Choroid plexus epithelial cell (primary cell): Measurements from ENCODE around the gene PSTPIP1.

Experiments used
- DNase-seq: peaks from one replicate; pipeline ENCODE4 v3.0.0-alpha.2; 2010; ENCODE audit warnings: low read depth
- H3K4me3 ChIP-seq: 2 replicates; pipeline ENCODE4 v1.5.1; 2011; ENCODE audit warnings: low read depth, mild to moderate bottlenecking, control low read depth, low read length, moderate library complexity
- TF ChIP-seq, protein P1 (sequence below): conservative IDR thresholded peaks from 2 replicates; pipeline ENCODE4 v1.5.1; 2011; ENCODE audit warnings: low read depth, mild to moderate bottlenecking, control low read depth, inconsistent platforms, low read length, moderate library complexity

Gene PSTPIP1

DNA sequence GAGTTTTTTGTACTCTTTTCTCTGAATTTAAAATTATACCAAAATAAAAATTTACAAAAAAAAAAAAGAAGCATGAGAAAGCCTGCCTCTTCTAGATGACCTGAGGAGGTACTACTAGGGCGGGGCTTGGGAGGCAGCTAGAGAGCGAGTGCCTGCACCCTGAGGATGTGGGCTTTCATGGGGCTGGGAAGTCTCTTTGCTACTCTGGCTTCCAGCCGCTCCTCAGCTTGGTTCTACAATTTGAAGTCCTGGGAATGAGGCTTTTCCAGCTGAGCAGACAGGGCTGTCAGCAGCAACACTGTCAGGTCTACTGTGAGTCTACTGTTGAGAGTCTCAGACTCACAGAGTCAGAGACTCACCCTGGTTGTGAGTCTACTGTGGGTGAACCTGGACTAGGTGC is 8.2 kb upstream of the PSTPIP1 start:
- no peak for DNase-seq
- H3K4me3 ChIP-seq = no peak overlapping the region
- TF ChIP-seq, protein P1, sequence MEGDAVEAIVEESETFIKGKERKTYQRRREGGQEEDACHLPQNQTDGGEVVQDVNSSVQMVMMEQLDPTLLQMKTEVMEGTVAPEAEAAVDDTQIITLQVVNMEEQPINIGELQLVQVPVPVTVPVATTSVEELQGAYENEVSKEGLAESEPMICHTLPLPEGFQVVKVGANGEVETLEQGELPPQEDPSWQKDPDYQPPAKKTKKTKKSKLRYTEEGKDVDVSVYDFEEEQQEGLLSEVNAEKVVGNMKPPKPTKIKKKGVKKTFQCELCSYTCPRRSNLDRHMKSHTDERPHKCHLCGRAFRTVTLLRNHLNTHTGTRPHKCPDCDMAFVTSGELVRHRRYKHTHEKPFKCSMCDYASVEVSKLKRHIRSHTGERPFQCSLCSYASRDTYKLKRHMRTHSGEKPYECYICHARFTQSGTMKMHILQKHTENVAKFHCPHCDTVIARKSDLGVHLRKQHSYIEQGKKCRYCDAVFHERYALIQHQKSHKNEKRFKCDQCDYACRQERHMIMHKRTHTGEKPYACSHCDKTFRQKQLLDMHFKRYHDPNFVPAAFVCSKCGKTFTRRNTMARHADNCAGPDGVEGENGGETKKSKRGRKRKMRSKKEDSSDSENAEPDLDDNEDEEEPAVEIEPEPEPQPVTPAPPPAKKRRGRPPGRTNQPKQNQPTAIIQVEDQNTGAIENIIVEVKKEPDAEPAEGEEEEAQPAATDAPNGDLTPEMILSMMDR = no peak

DNA sequence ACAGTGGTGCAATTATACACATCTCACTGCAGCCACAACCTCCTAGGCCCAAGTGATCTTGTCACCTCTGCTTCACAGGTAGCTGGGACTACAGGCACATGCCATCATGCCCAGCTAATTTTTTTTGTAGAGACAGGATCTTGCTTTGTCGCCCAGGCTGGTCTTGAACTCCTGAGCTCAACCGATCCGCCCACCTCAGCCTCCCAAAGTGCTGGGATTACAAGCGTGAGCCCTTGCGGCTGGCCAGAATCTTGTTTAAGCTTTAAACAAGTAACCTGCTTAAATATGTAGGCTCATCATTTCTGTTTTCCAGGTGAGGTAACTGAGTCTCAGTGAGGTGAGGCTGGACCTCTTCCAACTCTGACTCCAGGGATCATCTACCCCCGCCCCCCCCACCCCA is 7.7 kb upstream of the PSTPIP1 start:
- TF ChIP-seq, protein P1 = no peak
- no peak overlapping the region for H3K4me3 ChIP-seq
- DNase-seq = no peak

DNA sequence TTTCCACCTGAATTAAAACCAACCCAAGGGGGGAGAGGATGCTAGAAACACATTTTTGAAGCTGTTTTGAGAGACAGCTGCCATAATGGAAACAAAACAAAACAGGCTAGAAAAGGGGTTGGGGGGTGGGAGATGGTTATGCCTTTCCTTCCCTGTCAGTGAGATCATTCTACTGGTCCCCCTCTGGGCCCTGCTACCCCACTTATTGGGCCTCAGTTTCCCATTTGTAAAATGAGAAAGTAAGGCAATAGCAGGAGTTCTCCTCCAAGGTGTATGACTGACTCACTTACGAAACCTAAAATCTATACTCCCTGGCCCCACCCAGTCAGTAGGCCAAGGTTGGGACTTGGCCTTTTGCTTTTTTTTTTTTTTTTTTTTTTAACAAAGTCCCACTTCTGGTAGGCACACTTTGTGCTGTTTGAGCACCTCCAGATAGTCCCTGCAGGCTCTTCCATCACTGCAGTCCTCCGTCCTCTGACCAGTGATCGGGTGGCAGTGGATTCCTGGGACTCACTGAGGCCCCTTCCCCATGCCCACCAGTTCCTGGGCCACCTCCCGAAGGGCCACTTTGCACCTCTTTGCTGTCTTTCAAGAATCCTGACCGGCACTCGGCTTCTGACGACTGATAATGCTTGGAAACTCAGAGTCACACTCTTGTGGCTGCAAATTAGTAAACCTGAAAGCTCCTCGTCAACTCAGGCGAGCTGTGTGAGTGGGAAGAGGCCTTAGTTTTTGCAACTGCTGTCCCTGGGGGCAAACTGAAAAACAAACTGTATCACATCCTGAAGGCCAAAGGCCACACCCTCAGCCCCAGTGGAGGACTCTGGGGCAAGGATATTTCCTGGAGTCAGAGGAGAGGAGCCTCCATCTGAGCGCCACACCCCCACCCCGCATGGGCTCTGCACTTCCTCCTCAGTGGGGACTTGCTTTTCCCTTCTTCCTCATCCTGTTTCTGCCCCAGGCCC is 6.7 kb upstream of the PSTPIP1 start:
- H3K4me3 ChIP-seq = no peak overlapping the region
- DNase-seq = no peak
- TF ChIP-seq, protein P1 = no peak

DNA sequence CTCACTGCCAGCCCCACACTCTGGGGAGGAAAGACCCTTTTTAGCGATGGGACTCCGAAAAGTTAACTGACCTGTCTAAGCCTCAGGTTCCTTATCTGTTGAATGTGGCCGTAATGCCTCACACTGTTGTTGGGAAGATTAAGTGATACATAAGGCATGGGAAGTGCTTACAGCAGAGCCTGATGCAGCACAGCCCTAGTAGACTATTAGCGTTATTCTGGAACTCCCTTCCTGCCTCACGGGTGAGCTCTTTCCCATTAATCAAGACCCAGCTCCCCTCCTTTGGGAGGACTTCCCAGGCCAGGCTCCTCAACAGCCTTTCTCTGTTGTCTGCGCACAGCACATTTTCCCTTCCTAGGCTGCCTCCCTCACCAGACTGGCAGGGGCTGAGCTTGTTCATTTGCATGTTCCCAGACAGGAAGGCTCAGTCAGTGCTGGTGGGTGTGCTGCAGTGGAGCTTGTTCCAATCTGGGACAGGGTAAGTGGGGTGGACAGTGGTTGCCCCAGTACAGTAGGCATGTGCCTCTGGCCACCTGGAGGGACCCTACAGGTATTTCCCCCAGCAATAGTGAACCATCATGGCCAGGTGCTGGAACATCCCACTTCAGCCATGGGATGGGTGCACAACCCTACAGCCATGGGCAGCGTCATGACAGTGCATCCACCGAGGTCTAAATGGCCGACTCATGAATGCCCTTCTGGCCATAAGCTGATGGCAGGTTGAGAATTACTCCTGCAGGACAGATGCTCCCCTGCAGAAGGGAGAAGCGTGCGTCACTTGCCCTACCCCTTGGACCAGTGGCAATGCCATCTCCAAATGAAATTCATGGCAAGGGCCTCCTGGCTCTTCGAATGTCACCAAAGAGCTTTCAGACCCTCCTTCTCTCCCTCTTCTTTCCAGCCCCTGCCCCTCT is 5.8 kb upstream of the PSTPIP1 start:
- DNase-seq = no peak
- H3K4me3 ChIP-seq = no peak overlapping the region
- TF ChIP-seq, protein P1 = no peak

DNA sequence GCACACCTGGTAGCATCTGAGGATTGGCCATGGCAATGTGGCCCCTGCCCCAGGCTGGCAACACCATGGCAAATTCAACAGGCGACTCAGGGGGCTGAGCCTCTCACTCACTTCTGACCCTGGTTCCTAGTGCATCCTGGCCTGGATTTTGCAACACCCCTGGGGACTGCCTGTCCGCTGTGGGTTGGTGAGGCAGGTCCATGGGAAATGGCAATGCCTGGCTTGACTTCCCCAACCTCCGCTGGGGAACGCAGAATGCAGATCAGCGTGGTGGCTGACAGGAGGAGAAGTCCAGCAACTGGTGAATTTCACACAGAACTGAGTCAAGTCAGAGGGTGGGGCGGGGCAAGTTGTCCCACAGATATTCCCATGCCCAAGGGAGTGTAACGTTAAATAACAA is 3.9 kb upstream of the PSTPIP1 start:
- TF ChIP-seq, protein P1 = no peak

DNA sequence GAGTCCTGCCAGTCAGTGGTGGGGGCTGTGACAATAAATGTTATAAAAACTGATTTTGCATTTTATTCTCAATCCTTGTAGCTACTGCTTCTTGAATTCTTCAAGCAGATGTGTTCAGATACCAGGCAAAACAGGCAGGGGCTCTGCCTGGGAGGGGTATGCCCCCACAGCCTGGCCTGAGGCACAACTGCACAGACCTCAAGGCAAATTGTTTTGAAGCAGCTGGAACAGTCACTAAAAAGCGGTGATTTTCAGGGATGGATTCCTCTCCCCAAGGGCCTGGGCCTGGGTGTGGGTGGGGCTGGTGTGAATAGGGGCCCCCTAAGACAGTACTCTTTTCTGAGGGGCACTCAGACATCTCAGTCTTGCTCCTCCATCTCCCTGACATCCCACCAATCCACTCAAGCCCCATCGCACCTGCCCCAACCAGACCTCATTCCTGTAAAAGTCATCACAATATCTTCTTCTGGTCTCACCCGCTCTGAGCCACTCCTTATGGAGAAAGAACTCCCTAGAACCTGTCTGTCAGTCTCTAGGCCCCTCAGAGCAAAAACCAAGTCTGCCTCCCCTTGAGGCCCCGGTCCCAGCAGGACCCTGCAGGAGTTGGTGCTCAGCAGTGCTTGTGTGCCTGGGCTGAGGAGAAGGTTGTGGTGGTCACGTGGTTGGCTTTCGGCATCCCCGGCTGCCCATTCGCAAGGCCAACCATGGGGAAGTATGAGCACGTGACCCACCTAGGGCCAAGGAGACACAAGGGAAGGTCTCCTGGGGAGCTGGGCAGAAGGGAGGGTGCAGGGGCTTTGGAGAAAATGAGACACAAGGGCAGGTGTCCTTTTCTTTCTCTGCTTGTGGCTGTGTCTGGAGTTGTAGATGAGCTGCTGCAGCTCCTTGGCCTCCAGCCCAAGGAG is 2.9 kb upstream of the PSTPIP1 start:
- no peak for DNase-seq
- TF ChIP-seq, protein P1 = no peak
- H3K4me3 ChIP-seq = no peak overlapping the region

More for the DNA sequence above, 3.9 kb upstream of the PSTPIP1 start:
- no peak overlapping the region for H3K4me3 ChIP-seq
- DNase-seq = no peak
